CD4-positive, CD25-positive, alpha-beta regulatory T cell (primary cell): ENCODE data around the gene RUNDC3A. TPM values are rescaled to one million over a fixed set of nuclear protein-coding genes. Genes with fewer than 3 reads are reported as not detected.
"Not testable (repeated sequence)": the region's sequence is repeated elsewhere in the genome, so short reads cannot be mapped to it uniquely, and the experiment has no call there.

ENCODE experiments used
- ATAC-seq, 2 donors: fragments of 150-1000 bp; cut with Tn5 transposase; one replicate each; pipeline ENCODE4 v1.10.0; 2021; ENCODE audit warnings: low read depth in 2 of 2, moderate number of reproducible peaks in 2 of 2, moderate library complexity in 1 of 2
- DNase-seq, 3 donors: peaks; one replicate each; pipeline versions ENCODE4 v3.0.0 to v3.0.0-alpha.2; 2012 to 2022; ENCODE audit warnings: mixed read lengths in 1 of 3
- H3K27ac ChIP-seq: one replicate; pipeline ENCODE4 v1.7.0; 2013; ENCODE audit warnings: mild to moderate bottlenecking, low read length; ENCODE audit not compliant: insufficient read depth, poor library complexity, severe bottlenecking
- H3K27me3 ChIP-seq: one replicate; pipeline ENCODE4 v1.7.0; 2013; ENCODE audit warnings: low read length; ENCODE audit not compliant: control insufficient read depth, insufficient read depth
- H3K36me3 ChIP-seq: one replicate; pipeline ENCODE4 v1.7.0; 2013; ENCODE audit warnings: mild to moderate bottlenecking, low read length, moderate library complexity; ENCODE audit not compliant: control insufficient read depth, insufficient read depth
- H3K4me1 ChIP-seq: 2 replicates; pipeline ENCODE4 v1.7.0; 2013; ENCODE audit warnings: mild to moderate bottlenecking, low read length; ENCODE audit not compliant: insufficient read depth, control insufficient read depth, poor library complexity, severe bottlenecking
- H3K4me3 ChIP-seq: one replicate; pipeline ENCODE4 v1.7.0; 2013; ENCODE audit warnings: low read depth, mild to moderate bottlenecking, low read length, moderate library complexity
- H3K9me3 ChIP-seq, 2 experiments: 1 replicate in 1 of 2; 2 replicates in 1 of 2; pipeline ENCODE4 v1.7.0; 2013; ENCODE audit warnings: low read length in 2 of 2, mild to moderate bottlenecking in 1 of 2, moderate library complexity in 1 of 2; ENCODE audit not compliant: control insufficient read depth in 2 of 2
- H3K27ac Mint-ChIP-seq, 3 donors: one replicate each; pipeline ENCODE4 v1.8.0; 2020 to 2022; ENCODE audit warnings: mild to moderate bottlenecking in 3 of 3, mixed read lengths in 3 of 3, moderate library complexity in 2 of 3
- H3K27me3 Mint-ChIP-seq: one replicate; pipeline ENCODE4 v1.8.0; 2022; ENCODE audit warnings: mild to moderate bottlenecking, mixed read lengths
- H3K36me3 Mint-ChIP-seq: one replicate; pipeline ENCODE4 v1.8.0; 2020; ENCODE audit warnings: mixed read lengths
- H3K4me1 Mint-ChIP-seq, 4 donors: one replicate each; pipeline ENCODE4 v1.8.0; 2020 to 2022; ENCODE audit warnings: mixed read lengths in 4 of 4, mild to moderate bottlenecking in 1 of 4
- H3K4me3 Mint-ChIP-seq, 4 donors: one replicate each; pipeline ENCODE4 v1.8.0; 2020 to 2022; ENCODE audit warnings: mild to moderate bottlenecking in 4 of 4, mixed read lengths in 4 of 4, moderate library complexity in 3 of 4
- H3K9me3 Mint-ChIP-seq, 7 donors: one replicate each; pipeline ENCODE4 v1.8.0; 2020 to 2022; ENCODE audit warnings: mixed read lengths in 7 of 7, mild to moderate bottlenecking in 3 of 7, moderate library complexity in 2 of 7
- polyA plus RNA-seq, 4 donors: library from polyadenylated mRNA; unstranded; fragments of 300-500 nt; fragmentation: Illumina TruSeq; gene quantifications; one replicate each; pipeline ENCODE4 v1.2.3, GENCODE V29; 2021
- total RNA-seq: library from RNA; stranded (reverse); gene quantifications from one replicate; pipeline ENCODE4 v1.2.3, GENCODE V29; 2022

Gene RUNDC3A
- total and polyA plus RNA-seq, 5 donors from 2014 or later: 0.27 to 0.96 TPM; not detected in 3

GRCh38 chr17:44331249-44331760, 22.9 kb downstream of the RUNDC3A start:
- Mint-ChIP-seq H3K9me3 (no peaks in the 10 kb centered on the region), H3K27ac (no peak overlapping the region)

GRCh38 chr17:44333371-44333770, 25.0 kb downstream of the RUNDC3A start:
- DNase-seq: no peak
- Mint-ChIP-seq H3K4me3 (peak overlapping the region in 1 of 4 donors; percentile 39), H3K4me1 (peaks cover 5 to 7% (median 7%) of the 10 kb centered on the region in 4 donors), H3K27me3 (peaks cover 17% of the 10 kb centered on the region), H3K9me3 (no peaks in the 10 kb centered on the region), H3K36me3 (no peaks in the 10 kb centered on the region), H3K27ac (no peak overlapping the region)
- peaks cover 3% of the 10 kb centered on the region for H3K4me1 ChIP-seq
- H3K27me3 ChIP-seq: no peaks in the 10 kb centered on the region
- no peak overlapping the region for H3K4me3 ChIP-seq
- H3K9me3 ChIP-seq: no peaks in the 10 kb centered on the region
- no peak overlapping the region for H3K27ac ChIP-seq
- no peaks in the 10 kb centered on the region for H3K36me3 ChIP-seq
- ATAC-seq: no peak

More at GRCh38 chr17:44331249-44331760, 22.9 kb downstream of the RUNDC3A start:
- Mint-ChIP-seq H3K36me3 (no peaks in the 10 kb centered on the region), H3K4me1 (peaks cover 7 to 23% (median 15%) of the 10 kb centered on the region in 4 donors), H3K27me3 (peaks cover 5% of the 10 kb centered on the region), H3K4me3 (peak overlapping the region in 1 of 4 donors; percentile 48)
- DNase-seq (peak; percentile 60 to 81 (median 73)), ATAC-seq (peak; percentile 6 to 19)
- Histone ChIP-seq H3K9me3 (no peaks in the 10 kb centered on the region), H3K4me3 (no peak overlapping the region), H3K27ac (no peak overlapping the region), H3K27me3 (no peaks in the 10 kb centered on the region), H3K36me3 (no peaks in the 10 kb centered on the region), H3K4me1 (peaks cover 3% of the 10 kb centered on the region)

- Histone ChIP-seq H3K36me3 (no peaks in the 10 kb centered on the region), H3K4me1 (peaks cover 3% of the 10 kb centered on the region)
- H3K27me3 Mint-ChIP-seq: peaks cover 17% of the 10 kb centered on the region
These were observed 25.9 kb downstream of the RUNDC3A start for GRCh38 chr17:44334315-44334714.

GRCh38 chr17:44334727-44335126, 26.3 kb downstream of the RUNDC3A start:
- no peak for ATAC-seq

More at GRCh38 chr17:44334315-44334714, 25.9 kb downstream of the RUNDC3A start:
- Mint-ChIP-seq H3K4me1 (peaks cover 5 to 7% (median 7%) of the 10 kb centered on the region in 4 donors), H3K27ac (no peak overlapping the region), H3K9me3 (no peaks in the 10 kb centered on the region), H3K4me3 (no peak overlapping the region), H3K36me3 (no peaks in the 10 kb centered on the region)
- Histone ChIP-seq H3K9me3 (no peaks in the 10 kb centered on the region), H3K27me3 (no peaks in the 10 kb centered on the region), H3K4me3 (no peak overlapping the region), H3K27ac (no peak overlapping the region)
- ATAC-seq (no peak), DNase-seq (no peak)

GRCh38 chr17:44335564-44335963, 27.2 kb downstream of the RUNDC3A start:
- H3K9me3 ChIP-seq: no peaks in the 10 kb centered on the region
- ATAC-seq (no peak), DNase-seq (no peak)
- H3K4me3 ChIP-seq: no peak overlapping the region
- no peak overlapping the region for H3K27ac ChIP-seq
- no peaks in the 10 kb centered on the region for H3K36me3 ChIP-seq
- H3K27ac Mint-ChIP-seq: no peak overlapping the region
- peaks cover 3% of the 10 kb centered on the region for H3K4me1 ChIP-seq
- peaks cover 20% of the 10 kb centered on the region for H3K27me3 Mint-ChIP-seq
- H3K4me3 Mint-ChIP-seq: no peak overlapping the region
- no peaks in the 10 kb centered on the region for H3K27me3 ChIP-seq
- H3K9me3 Mint-ChIP-seq: no peaks in the 10 kb centered on the region
- peaks cover 5 to 7% (median 7%) of the 10 kb centered on the region in 4 donors for H3K4me1 Mint-ChIP-seq
- H3K36me3 Mint-ChIP-seq: no peaks in the 10 kb centered on the region

More at GRCh38 chr17:44334727-44335126, 26.3 kb downstream of the RUNDC3A start:
- Mint-ChIP-seq H3K4me3 (no peak overlapping the region), H3K36me3 (no peaks in the 10 kb centered on the region), H3K27ac (no peak overlapping the region), H3K27me3 (peaks cover 17% of the 10 kb centered on the region), H3K9me3 (no peaks in the 10 kb centered on the region), H3K4me1 (peaks cover 5 to 7% (median 7%) of the 10 kb centered on the region in 4 donors)
- DNase-seq: no peak
- Histone ChIP-seq H3K27ac (no peak overlapping the region), H3K4me3 (no peak overlapping the region), H3K4me1 (peaks cover 3% of the 10 kb centered on the region), H3K27me3 (no peaks in the 10 kb centered on the region), H3K36me3 (no peaks in the 10 kb centered on the region), H3K9me3 (no peaks in the 10 kb centered on the region)

GRCh38 chr17:44335968-44336367, 27.6 kb downstream of the RUNDC3A start:
- H3K27ac ChIP-seq: no peak overlapping the region
- H3K4me1 Mint-ChIP-seq: peaks cover 5 to 7% (median 7%) of the 10 kb centered on the region in 4 donors
- no peaks in the 10 kb centered on the region for H3K36me3 ChIP-seq
- H3K4me3 ChIP-seq: no peak overlapping the region
- H3K4me1 ChIP-seq: peaks cover 3% of the 10 kb centered on the region
- no peak for DNase-seq
- ATAC-seq: no peak
- H3K9me3 ChIP-seq: no peaks in the 10 kb centered on the region
- no peak overlapping the region for H3K4me3 Mint-ChIP-seq
- H3K27ac Mint-ChIP-seq: no peak overlapping the region
- H3K27me3 ChIP-seq: no peaks in the 10 kb centered on the region
- no peaks in the 10 kb centered on the region for H3K9me3 Mint-ChIP-seq
- H3K36me3 Mint-ChIP-seq: no peaks in the 10 kb centered on the region
- peaks cover 24% of the 10 kb centered on the region for H3K27me3 Mint-ChIP-seq

GRCh38 chr17:44338702-44339101, 30.3 kb downstream of the RUNDC3A start:
- Mint-ChIP-seq H3K27me3 (peaks cover 19% of the 10 kb centered on the region), H3K27ac (peak overlapping the region in 1 of 3 donors; percentile 11), H3K36me3 (no peaks in the 10 kb centered on the region), H3K4me3 (no peak overlapping the region), H3K4me1 (no peaks in the 10 kb centered on the region), H3K9me3 (no peaks in the 10 kb centered on the region)
- Histone ChIP-seq H3K27ac (no peak overlapping the region), H3K4me1 (no peaks in the 10 kb centered on the region), H3K4me3 (no peak overlapping the region), H3K27me3 (no peaks in the 10 kb centered on the region), H3K9me3 (no peaks in the 10 kb centered on the region), H3K36me3 (no peaks in the 10 kb centered on the region)
- DNase-seq: no peak
- ATAC-seq: peak in 1 of 2 donors; percentile 48

GRCh38 chr17:44340553-44340952, 32.2 kb downstream of the RUNDC3A start:
- not testable (repeated sequence) for H3K9me3 Mint-ChIP-seq, ATAC-seq, H3K36me3 Mint-ChIP-seq, H3K27me3 ChIP-seq, H3K27ac ChIP-seq, H3K27ac Mint-ChIP-seq, H3K9me3 ChIP-seq, DNase-seq, H3K4me3 ChIP-seq, H3K36me3 ChIP-seq, H3K4me3 Mint-ChIP-seq
- peaks cover 11% of the 10 kb centered on the region for H3K4me1 ChIP-seq
- H3K4me1 Mint-ChIP-seq: peaks cover 0 to 13% (median 6%) of the 10 kb centered on the region in 4 donors
- H3K27me3 Mint-ChIP-seq: peaks cover 25% of the 10 kb centered on the region
